Stimulated activated CD4-positive, alpha-beta T cell treated with anti-CD3 and anti-CD28 coated beads, Interleukin-1b, Interleukin-23, amount 100 ng/mL, for 1 hour (primary cell): ENCODE results near the gene SLC35B3.
"Not testable (repeated sequence)": the region's sequence is repeated elsewhere in the genome, so short reads cannot be mapped to it uniquely, and the experiment has no call there.

Source experiments
- DNase-seq, 2 donors: peaks; one replicate each; pipeline ENCODE4 v3.0.0-alpha.2; 2020; ENCODE audit warnings: low read depth in 2 of 2

SLC35B3 gene

DNA sequence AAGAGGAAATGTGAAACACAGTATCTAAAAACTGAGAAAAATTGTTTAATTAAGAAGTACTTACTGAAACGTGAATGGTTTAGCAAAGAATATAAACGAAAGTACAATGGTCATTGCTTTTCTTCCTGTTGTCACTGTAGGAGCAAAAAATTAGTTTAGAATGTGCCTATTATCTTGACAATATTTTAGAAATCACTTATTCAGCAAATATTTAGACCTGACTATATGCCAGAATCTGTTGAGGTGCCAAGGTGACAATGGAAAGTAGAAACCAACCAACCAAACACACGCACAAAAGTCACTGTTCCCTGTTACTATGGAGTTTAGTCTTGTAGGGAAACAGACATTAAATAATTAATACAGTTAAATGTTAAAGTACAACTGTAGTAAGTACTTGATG, 20.5 kb downstream of the SLC35B3 start:
- DNase-seq, result no peak

DNA sequence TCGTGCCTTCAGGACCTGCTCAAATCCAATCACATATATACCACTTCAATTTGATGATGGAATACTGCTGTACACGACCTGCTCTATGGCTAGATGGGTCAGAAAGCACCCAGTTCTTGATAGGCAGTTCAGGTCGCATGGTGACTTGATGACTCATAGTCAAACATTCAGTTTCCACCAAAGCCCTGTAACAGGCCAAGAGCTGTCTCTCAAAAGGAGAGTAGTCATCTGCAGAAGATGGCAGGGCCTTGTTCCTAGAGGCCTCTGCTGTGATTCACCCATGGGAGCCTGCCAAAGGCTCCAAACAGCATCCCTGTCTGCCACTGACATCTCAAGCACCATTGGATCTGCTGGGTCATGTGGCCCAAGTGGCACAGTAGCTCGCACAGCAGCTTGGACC, 29.4 kb downstream of the SLC35B3 start:
- DNase-seq, result not testable (repeated sequence)

GRCh38 chr6:8402546-8402945, 32.8 kb downstream of the SLC35B3 start:
- DNase-seq, result no peak

DNA sequence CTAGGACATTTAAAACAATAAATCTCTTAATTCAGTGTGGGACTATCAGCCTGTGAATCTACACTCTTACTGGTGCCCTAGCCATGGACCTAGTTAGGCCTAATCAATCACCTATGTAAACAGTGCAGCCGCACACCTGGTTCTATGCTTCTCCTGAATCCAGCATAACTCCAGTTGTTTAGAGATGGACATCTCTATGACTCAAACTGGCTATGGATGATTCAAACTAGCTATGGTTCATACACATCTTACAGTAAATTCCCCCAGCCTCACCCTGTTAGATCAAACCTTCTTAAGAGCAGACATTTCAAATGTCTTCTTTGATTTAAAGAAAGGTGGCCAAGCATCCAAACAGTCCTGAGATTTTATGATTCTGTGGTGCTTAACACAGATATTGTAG, 34.7 kb downstream of the SLC35B3 start:
- DNase-seq, result no peak

- no peak for DNase-seq
Measured at GRCh38 chr6:8392569-8392968, 42.8 kb downstream of the SLC35B3 start.

DNA sequence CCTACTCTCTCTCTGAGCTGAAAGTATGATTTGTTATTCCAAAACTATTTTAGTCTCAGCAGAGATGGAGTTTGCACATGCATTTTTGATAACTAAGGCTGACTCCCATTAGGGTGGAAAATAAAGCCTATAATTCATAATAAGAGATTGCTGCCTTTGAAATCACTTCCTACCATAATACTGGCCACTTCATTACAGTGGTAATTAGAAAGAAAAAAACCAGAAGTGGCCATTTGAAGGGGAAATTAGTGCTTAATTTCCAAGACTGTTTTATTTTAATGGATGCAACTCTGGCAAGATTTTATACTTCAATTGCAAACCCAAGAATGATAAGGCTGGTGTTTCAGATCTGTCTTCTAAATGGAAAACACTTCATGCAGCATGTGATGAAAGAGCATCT, 43.4 kb downstream of the SLC35B3 start:
- DNase-seq, result no peak

DNA sequence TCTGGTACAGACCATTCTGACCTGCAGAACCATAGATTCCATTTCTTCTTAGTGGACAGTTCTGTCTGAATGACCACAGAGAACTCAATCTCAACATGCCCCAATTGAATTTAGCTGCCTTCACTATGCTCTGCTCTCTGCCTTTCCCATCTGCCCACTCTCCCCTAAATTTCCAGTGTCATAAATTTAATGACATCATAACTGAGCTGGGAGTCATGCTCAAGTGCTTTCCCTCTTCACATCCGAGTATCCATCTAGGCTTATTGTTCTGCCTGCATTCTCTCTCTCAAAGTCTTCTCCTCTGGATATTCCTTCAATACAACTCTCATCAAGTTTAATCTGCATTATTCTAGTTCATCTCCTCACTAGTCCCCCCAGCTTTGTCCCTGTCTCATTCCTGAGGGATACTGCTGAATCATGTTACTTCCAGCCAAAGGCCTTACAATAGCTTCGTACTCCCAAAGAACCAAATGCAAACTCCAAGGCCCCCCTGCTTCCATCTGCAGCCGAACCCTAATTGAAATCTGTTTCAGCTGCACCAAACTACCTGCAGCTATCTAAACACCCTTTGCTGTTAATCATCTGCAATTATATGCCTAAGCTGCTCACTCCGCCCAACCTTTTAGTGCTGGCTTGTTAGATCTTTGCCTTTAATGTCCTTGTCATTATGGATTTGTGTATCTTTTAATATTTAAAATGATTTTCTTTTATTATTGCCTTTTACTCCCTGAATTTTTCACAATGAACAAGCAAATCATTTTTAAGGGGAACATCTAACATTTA, 46.1 kb downstream of the SLC35B3 start:
- DNase-seq, result no peak

DNA sequence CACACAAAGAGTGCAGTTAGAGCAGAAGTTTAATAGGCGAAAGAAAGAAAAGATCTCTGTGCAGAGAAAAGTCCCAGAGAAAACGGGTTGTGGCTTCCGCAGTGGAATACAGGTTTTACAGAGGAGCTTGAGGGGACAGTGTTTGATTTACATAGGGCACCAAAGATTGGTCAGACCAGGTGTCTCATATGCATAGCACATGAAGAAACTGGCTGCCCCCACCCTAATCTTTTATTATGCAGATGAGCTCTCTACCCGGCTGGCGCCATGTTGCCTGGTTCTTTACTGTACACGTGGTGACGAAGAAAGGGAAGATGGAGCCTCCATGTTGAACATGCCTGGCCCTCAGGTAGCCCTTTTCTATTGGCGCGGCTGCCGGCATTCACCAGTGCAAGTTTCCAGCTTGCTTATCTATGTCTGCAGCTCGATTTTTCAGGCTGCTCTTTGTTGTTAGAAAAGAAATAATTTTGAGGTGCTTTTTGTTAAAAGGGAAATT, 47.4 kb downstream of the SLC35B3 start:
- DNase-seq, result no peak

GRCh38 chr6:8383584-8383983, 51.8 kb downstream of the SLC35B3 start:
- no peak for DNase-seq

- no peak for DNase-seq
Measured at GRCh38 chr6:8382434-8382833, 52.9 kb downstream of the SLC35B3 start.

GRCh38 chr6:8375916-8376315, 59.4 kb downstream of the SLC35B3 start:
- DNase-seq, result no peak
